Natural killer cell (primary cell): Measurements from ENCODE around the gene RIC3. TPM values are rescaled to one million over a fixed set of nuclear protein-coding genes. Genes with fewer than 3 reads are reported as not detected.

Source experiments
- ATAC-seq, 3 donors: fragments of 150-1000 bp in 2 of 3; fragments of 200-7000 bp in 1 of 3; cut with Tn5 transposase; 1 replicate in 1 of 3; 2 replicates in 2 of 3; pipeline ENCODE4 v1.10.0; 2021; ENCODE audit warnings: mild to moderate bottlenecking in 2 of 3, moderate library complexity in 2 of 3
- DNase-seq, 2 donors: peaks; one replicate each; pipeline versions ENCODE4 v3.0.0 to v3.0.0-alpha.2; 2013 to 2021; ENCODE audit warnings: mixed read lengths in 1 of 2
- H3K27ac ChIP-seq: one replicate; pipeline ENCODE4 v1.5.1; 2013; ENCODE audit warnings: mild to moderate bottlenecking, low read length
- H3K27me3 ChIP-seq: one replicate; pipeline ENCODE4 v1.6.1; 2013; ENCODE audit warnings: low read length; ENCODE audit not compliant: control insufficient read depth, insufficient read depth
- H3K36me3 ChIP-seq: one replicate; pipeline ENCODE4 v1.6.1; 2013; ENCODE audit warnings: low read length; ENCODE audit not compliant: control insufficient read depth, insufficient read depth
- H3K4me1 ChIP-seq: one replicate; pipeline ENCODE4 v1.6.1; 2013; ENCODE audit warnings: low read length; ENCODE audit not compliant: control insufficient read depth, insufficient read depth
- H3K4me3 ChIP-seq: one replicate; pipeline ENCODE4 v1.5.1; 2013; ENCODE audit warnings: low read length
- H3K9me3 ChIP-seq: one replicate; pipeline ENCODE4 v1.6.1; 2013; ENCODE audit warnings: low read length; ENCODE audit not compliant: control insufficient read depth, insufficient read depth
- H3K27ac Mint-ChIP-seq, 2 donors: one replicate each; pipeline ENCODE4 v1.8.0; 2022; ENCODE audit warnings: mild to moderate bottlenecking in 2 of 2, mixed read lengths in 2 of 2, moderate library complexity in 1 of 2
- H3K27me3 Mint-ChIP-seq, 2 donors: one replicate each; pipeline ENCODE4 v1.8.0; 2022; ENCODE audit warnings: low read depth in 2 of 2, mixed read lengths in 2 of 2
- H3K36me3 Mint-ChIP-seq: one replicate; pipeline ENCODE4 v1.8.0; 2022; ENCODE audit warnings: mixed read lengths
- H3K4me1 Mint-ChIP-seq, 2 donors: one replicate each; pipeline ENCODE4 v1.8.0; 2022; ENCODE audit warnings: mixed read lengths in 2 of 2
- H3K4me3 Mint-ChIP-seq: one replicate; pipeline ENCODE4 v1.8.0; 2022; ENCODE audit warnings: mild to moderate bottlenecking, moderate library complexity, mixed read lengths
- H3K9me3 Mint-ChIP-seq, 2 donors: one replicate each; pipeline ENCODE4 v1.8.0; 2022; ENCODE audit warnings: mixed read lengths in 2 of 2
- WGBS: methylation state at CpG from one replicate; pipeline ENCODE4 v1.1.7; 2013; ENCODE audit warnings: missing lambda C conversion rate; ENCODE audit not compliant: insufficient coverage; 5-methylcytosine and 5-hydroxymethylcytosine counted together
- intact Hi-C: fragments of 100-400 bp; cut with micrococcal nuclease; formaldehyde crosslinking; loops from one replicate; pipeline ENCODE4 v1.14.2; 2022
- total RNA-seq, 4 donors: library from RNA; stranded (reverse); fragments of 120-200 nt in 1 of 4; gene quantifications; one replicate each; pipeline versions ENCODE4 v1.2.3 to v1.2.4, GENCODE V29; 2013 to 2022
- TF ChIP-seq, protein P1 (sequence below): fragments of 200-600 bp; IDR thresholded peaks from one replicate; pipeline ENCODE4 v1.8.0; 2022; ENCODE audit warnings: antibody characterized with exemption

The RIC3 gene
- total RNA-seq, 3 donors from 2014 or later (not counting 1 experiment from before 2014, with no cell fraction given) = 3.5 to 4.7 (median 3.6) TPM

DNA sequence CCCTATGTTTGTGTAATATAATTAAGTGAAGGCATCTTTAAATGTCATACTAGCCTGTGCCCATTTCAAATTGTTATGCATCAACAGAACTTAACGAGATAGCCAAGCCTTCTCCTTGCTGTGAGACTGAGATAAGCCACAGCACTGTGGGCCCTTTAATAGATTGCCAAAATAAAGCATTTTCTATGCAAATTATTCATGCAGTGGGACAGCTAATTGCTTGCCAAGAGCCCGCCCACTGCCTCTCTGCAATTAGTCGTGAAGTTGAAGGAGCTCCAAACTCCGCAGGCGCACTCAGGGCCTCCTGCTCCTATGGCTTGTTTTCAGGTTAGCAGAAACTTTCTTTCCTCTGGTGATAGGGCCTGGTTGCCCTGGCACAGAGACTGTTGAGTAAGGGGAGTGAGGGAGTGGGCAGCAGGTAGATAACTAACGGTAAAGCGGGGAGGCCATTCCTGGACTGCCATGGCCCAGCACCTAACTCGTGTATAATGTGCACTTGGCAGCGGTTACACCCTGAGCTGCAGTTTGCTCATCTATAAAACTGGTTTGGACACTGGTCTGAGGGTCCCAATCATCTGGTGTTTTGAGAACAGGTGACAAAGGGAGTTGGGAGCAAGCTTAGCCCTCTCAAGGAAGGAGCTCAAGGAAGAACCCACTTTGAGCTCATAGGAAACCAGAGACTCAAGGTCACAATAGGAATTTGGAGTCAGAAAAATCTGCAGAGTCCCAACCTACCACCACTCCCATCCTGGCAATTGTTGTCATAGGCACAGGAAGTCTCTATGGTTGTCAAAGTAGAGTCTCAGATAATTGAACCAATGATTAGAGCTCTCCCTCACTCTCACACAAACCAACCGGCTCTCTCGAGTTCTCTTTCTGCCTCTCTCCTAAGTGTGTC, 33.9 kb upstream of the RIC3 start:
- Histone ChIP-seq H3K27me3 (peaks cover 4% of the 10 kb centered on the region), H3K4me1 (peaks cover 32% of the 10 kb centered on the region), H3K27ac (peak overlapping the region; percentile 17), H3K9me3 (no peaks in the 10 kb centered on the region), H3K4me3 (no peak overlapping the region), H3K36me3 (no peaks in the 10 kb centered on the region)
- Mint-ChIP-seq H3K4me1 (peaks cover 0 to 8% of the 10 kb centered on the region in 2 donors), H3K9me3 (no peaks in the 10 kb centered on the region), H3K27me3 (peaks cover 21 to 47% of the 10 kb centered on the region in 2 donors), H3K36me3 (no peaks in the 10 kb centered on the region), H3K27ac (no peak overlapping the region), H3K4me3 (no peak overlapping the region)
- intact Hi-C loops = no loop called here
- 81% methylated on average over 11 of the region's 11 CpGs for WGBS
- DNase-seq (no peak), ATAC-seq (no peak)
- TF ChIP-seq, protein P1, sequence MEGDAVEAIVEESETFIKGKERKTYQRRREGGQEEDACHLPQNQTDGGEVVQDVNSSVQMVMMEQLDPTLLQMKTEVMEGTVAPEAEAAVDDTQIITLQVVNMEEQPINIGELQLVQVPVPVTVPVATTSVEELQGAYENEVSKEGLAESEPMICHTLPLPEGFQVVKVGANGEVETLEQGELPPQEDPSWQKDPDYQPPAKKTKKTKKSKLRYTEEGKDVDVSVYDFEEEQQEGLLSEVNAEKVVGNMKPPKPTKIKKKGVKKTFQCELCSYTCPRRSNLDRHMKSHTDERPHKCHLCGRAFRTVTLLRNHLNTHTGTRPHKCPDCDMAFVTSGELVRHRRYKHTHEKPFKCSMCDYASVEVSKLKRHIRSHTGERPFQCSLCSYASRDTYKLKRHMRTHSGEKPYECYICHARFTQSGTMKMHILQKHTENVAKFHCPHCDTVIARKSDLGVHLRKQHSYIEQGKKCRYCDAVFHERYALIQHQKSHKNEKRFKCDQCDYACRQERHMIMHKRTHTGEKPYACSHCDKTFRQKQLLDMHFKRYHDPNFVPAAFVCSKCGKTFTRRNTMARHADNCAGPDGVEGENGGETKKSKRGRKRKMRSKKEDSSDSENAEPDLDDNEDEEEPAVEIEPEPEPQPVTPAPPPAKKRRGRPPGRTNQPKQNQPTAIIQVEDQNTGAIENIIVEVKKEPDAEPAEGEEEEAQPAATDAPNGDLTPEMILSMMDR = no peak

DNA sequence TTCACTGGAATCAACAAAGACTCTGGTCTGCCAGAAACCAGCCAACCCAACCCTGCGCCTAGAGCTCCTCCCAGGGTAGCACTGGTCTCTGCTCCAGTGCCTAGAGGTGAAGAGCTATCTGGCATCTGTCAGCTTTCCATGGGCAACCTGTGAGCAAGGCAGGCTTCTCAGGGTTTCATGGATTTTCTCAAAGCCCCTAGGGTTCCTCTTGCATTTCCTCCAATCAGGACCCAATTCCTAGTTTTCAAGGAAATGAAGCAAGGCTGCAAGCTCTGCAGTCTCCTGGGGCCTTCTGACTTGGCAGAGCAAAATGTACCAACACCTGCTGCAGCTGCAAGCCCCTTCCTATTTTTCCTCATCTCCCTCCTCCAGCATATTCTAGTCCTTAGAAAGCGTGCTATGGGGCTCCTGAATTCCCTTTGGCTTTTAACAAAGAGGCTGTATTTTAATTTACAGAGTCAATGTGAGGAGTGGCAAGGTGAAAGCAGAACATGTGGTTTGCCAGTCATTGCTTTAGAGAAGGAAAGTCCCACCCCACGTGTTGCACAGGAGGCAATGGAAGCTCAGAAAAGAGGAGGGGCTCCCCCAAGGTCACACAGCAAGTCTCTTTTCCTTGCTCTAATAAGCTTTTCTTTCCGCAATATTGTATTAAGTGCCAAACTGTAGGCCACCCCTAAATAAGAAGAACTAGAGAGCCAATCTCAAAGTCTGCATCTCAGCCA, 33.0 kb upstream of the RIC3 start:
- no peak overlapping the region for H3K27ac Mint-ChIP-seq
- H3K9me3 Mint-ChIP-seq = no peaks in the 10 kb centered on the region
- Histone ChIP-seq H3K4me1 (peaks cover 26% of the 10 kb centered on the region), H3K4me3 (no peak overlapping the region), H3K36me3 (no peaks in the 10 kb centered on the region), H3K27me3 (no peaks in the 10 kb centered on the region), H3K9me3 (no peaks in the 10 kb centered on the region), H3K27ac (peak overlapping the region; percentile 38)
- peaks cover 17 to 47% of the 10 kb centered on the region in 2 donors for H3K27me3 Mint-ChIP-seq
- TF ChIP-seq, protein P1 = no peak
- no peak for DNase-seq
- ATAC-seq = peak in 1 of 3 donors; percentile 35
- intact Hi-C loops = no loop called here
- 48% methylated on average over 4 of the region's 4 CpGs for WGBS
- H3K4me1 Mint-ChIP-seq = peaks cover 0 to 2% of the 10 kb centered on the region in 2 donors
- H3K36me3 Mint-ChIP-seq = no peaks in the 10 kb centered on the region
- H3K4me3 Mint-ChIP-seq = no peak overlapping the region

DNA sequence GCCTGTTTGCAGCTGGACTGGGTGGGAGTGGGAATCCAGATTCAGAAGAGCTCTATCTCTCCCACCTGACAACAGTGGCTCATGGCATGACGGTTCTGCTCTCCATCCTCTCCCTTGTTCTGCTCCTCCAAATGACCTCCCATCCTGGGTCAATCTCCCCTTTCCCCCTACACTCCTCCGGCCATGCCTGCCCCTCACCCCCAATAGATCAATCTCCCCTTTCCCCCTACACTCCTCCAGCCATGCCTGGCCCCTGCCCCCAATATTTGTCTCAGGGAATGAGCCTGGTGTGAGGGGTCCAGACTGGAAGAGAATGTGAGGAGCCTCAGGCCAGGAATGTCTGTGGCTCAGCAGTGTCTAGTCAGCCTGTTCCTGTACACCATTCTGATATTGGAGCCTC, 30.9 kb upstream of the RIC3 start:
- H3K4me1 ChIP-seq = peaks cover 17% of the 10 kb centered on the region
- H3K9me3 ChIP-seq = no peaks in the 10 kb centered on the region
- WGBS = 100% methylated on average over 2 of the region's 2 CpGs
- Mint-ChIP-seq H3K9me3 (no peaks in the 10 kb centered on the region), H3K4me1 (no peaks in the 10 kb centered on the region), H3K27me3 (peaks cover 19 to 39% of the 10 kb centered on the region in 2 donors), H3K36me3 (no peaks in the 10 kb centered on the region), H3K27ac (no peak overlapping the region), H3K4me3 (no peak overlapping the region)
- no peak overlapping the region for H3K27ac ChIP-seq
- DNase-seq = no peak
- H3K4me3 ChIP-seq = no peak overlapping the region
- TF ChIP-seq, protein P1 = no peak
- ATAC-seq = no peak
- intact Hi-C loops = no loop called here
- no peaks in the 10 kb centered on the region for H3K27me3 ChIP-seq
- no peaks in the 10 kb centered on the region for H3K36me3 ChIP-seq
